Uterus (tissue), 4 donors: ENCODE results near the gene TRAT1. TPM values are rescaled to one million over a fixed set of nuclear protein-coding genes. Genes with fewer than 3 reads are reported as not detected.

ENCODE experiments used
- DNase-seq, 2 donors: peaks; one replicate each; pipeline ENCODE4 v3.0.0-alpha.2; 2019 to 2020
- H3K27ac ChIP-seq, 2 donors: fragments of 200-600 bp; sonication (generic); 1 replicate in 1 of 2; 2 replicates in 1 of 2; pipeline ENCODE4 v1.5.1; 2016 to 2018
- H3K27me3 ChIP-seq, 2 donors: fragments of 200-600 bp; sonication (generic); one replicate each; pipeline ENCODE4 v1.5.1; 2018 to 2019; ENCODE audit warnings: control low read depth in 1 of 2
- H3K36me3 ChIP-seq, 2 donors: fragments of 200-600 bp; sonication (generic); one replicate each; pipeline ENCODE4 v1.5.1; 2019; ENCODE audit warnings: control low read depth in 1 of 2
- H3K4me1 ChIP-seq, 2 donors: fragments of 200-600 bp; sonication (generic); one replicate each; pipeline ENCODE4 v1.5.1; 2018 to 2019; ENCODE audit warnings: control low read depth in 1 of 2
- H3K4me3 ChIP-seq, 2 donors: fragments of 200-600 bp; sonication (generic); 1 replicate in 1 of 2; 2 replicates in 1 of 2; pipeline ENCODE4 v1.5.1; 2018 to 2019; ENCODE audit warnings: mild to moderate bottlenecking in 1 of 2
- H3K9me3 ChIP-seq, 2 donors: fragments of 200-600 bp; sonication (generic); one replicate each; pipeline ENCODE4 v1.5.1; 2019; ENCODE audit warnings: control low read depth in 1 of 2
- CTCF ChIP-seq, 4 experiments: fragments of 200-600 bp in 2 of 4; fragments of 450-650 bp in 2 of 4; sonication (generic) in 2 of 4; IDR thresholded peaks; one replicate each; pipeline ENCODE4 v1.5.1; 2016 to 2019; ENCODE audit warnings: antibody characterized with exemption in 4 of 4, mild to moderate bottlenecking in 2 of 4, moderate library complexity in 1 of 4
- POLR2A ChIP-seq, 2 donors: fragments of 450-650 bp; IDR thresholded peaks; one replicate each; pipeline ENCODE4 v1.6.1; 2016; ENCODE audit warnings: antibody characterized with exemption in 2 of 2, mild to moderate bottlenecking in 1 of 2, moderate library complexity in 1 of 2
- intact Hi-C: fragments of 100-400 bp; cut with DNase I; formaldehyde crosslinking; loops from one replicate; pipeline ENCODE4 v1.15.1; 2023; ENCODE audit warnings: low total_unique reads
- total RNA-seq, 4 donors: library from RNA; depleted of rRNA in 3 of 4; stranded (reverse); fragments of >200 nt in 3 of 4; gene quantifications; one replicate each; pipeline versions ENCODE4 v1.1.0 to v1.2.4, GENCODE V29; 2014 to 2023
- donor health status: DM: yes; HTN: yes; CAD: no.

The TRAT1 gene
- 1 to 10 TPM in 1 of 4 donors, under 1 TPM in 2, not detected in 1; 0.26 to 3.5 (median 0.35) TPM for total RNA-seq

GRCh38 chr3:108822123-108822897 lies at the start of gene TRAT1:
Gene TRAT1, plus strand, starts transcription at chr3:108822786. Its CDS starts 142 bp downstream, at chr3:108822928.
- DNase-seq: no peak
- H3K27me3 ChIP-seq: no peaks in the 10 kb centered on the region
- TF ChIP-seq CTCF (IDR thresholded peaks at IDR 0.05): no peak
- no peak for TF ChIP-seq POLR2A (IDR thresholded peaks at IDR 0.05)
- no peak within 1 kb of the TSS for H3K4me3 ChIP-seq
- no peak within 1 kb of the TSS for H3K27ac ChIP-seq
- intact Hi-C loops: no loop called here
- H3K9me3 ChIP-seq: no peaks in the 10 kb centered on the region
- H3K4me1 ChIP-seq: no peaks in the 10 kb centered on the region
- no peaks in the 10 kb centered on the region for H3K36me3 ChIP-seq

- Histone ChIP-seq H3K4me3 (no peak overlapping the region), H3K27ac (no peak overlapping the region), H3K36me3 (no peaks in the 10 kb centered on the region), H3K27me3 (no peaks in the 10 kb centered on the region), H3K4me1 (no peaks in the 10 kb centered on the region), H3K9me3 (no peaks in the 10 kb centered on the region)
- intact Hi-C loops: no loop called here
- TF ChIP-seq CTCF (IDR thresholded peaks at IDR 0.05) (no peak), POLR2A (IDR thresholded peaks at IDR 0.05) (no peak)
- no peak for DNase-seq
Observed at GRCh38 chr3:108775649-108776048, 46.9 kb upstream of the TRAT1 start.

GRCh38 chr3:108779496-108779895 lies 43.1 kb upstream of the TRAT1 start:
- no peak for DNase-seq
- no peaks in the 10 kb centered on the region for H3K27me3 ChIP-seq
- H3K4me1 ChIP-seq: no peaks in the 10 kb centered on the region
- TF ChIP-seq CTCF (IDR thresholded peaks at IDR 0.05) (no peak), POLR2A (IDR thresholded peaks at IDR 0.05) (no peak)
- intact Hi-C loops: no loop called here
- no peak overlapping the region for H3K4me3 ChIP-seq
- H3K36me3 ChIP-seq: no peaks in the 10 kb centered on the region
- no peak overlapping the region for H3K27ac ChIP-seq
- H3K9me3 ChIP-seq: no peaks in the 10 kb centered on the region

GRCh38 chr3:108780235-108780634 lies 42.4 kb upstream of the TRAT1 start:
- TF ChIP-seq CTCF (IDR thresholded peaks at IDR 0.05) (no peak), POLR2A (IDR thresholded peaks at IDR 0.05) (no peak)
- H3K27ac ChIP-seq: no peak overlapping the region
- no peaks in the 10 kb centered on the region for H3K4me1 ChIP-seq
- no peaks in the 10 kb centered on the region for H3K36me3 ChIP-seq
- H3K9me3 ChIP-seq: no peaks in the 10 kb centered on the region
- no peaks in the 10 kb centered on the region for H3K27me3 ChIP-seq
- no peak for DNase-seq
- H3K4me3 ChIP-seq: no peak overlapping the region
- intact Hi-C loops: no loop called here

GRCh38 chr3:108791473-108791872 lies 31.1 kb upstream of the TRAT1 start:
- no peaks in the 10 kb centered on the region for H3K4me1 ChIP-seq
- H3K4me3 ChIP-seq: no peak overlapping the region
- DNase-seq: no peak
- no peaks in the 10 kb centered on the region for H3K27me3 ChIP-seq
- no peak overlapping the region for H3K27ac ChIP-seq
- no peaks in the 10 kb centered on the region for H3K9me3 ChIP-seq
- H3K36me3 ChIP-seq: no peaks in the 10 kb centered on the region
- TF ChIP-seq POLR2A (IDR thresholded peaks at IDR 0.05) (no peak), CTCF (IDR thresholded peaks at IDR 0.05) (no peak)
- intact Hi-C loops: no loop called here
